ENCODE results near the gene PAAF1. TPM values are rescaled to one million over a fixed set of nuclear protein-coding genes. Genes with fewer than 3 reads are reported as not detected.

The PAAF1 gene
- total and polyA plus RNA-seq, 10 of the 15 experiments (the other 5 are each of a cell fraction or from before 2014, with no cell fraction given), result 13.7 to 70.6 (median 29.1) TPM

GRCh38 chr11:73950869-73951710 is 74.3 kb downstream of the PAAF1 start, which contains the start of gene DNAJB13 (continued):
- no peak for TF ChIP-seq BCLAF1 (IDR thresholded peaks at IDR 0.05)
- TF ChIP-seq PAX5 (IDR thresholded peaks at IDR 0.05; ENCODE audit: borderline replicate concordance, low read depth, low read length), result no peak
- peak; percentile 73 for TF ChIP-seq MXI1 (IDR thresholded peaks at IDR 0.05; ENCODE audit: low read depth, low read length)
- no peak for TF ChIP-seq NFIC (IDR thresholded peaks at IDR 0.05; ENCODE audit: low read depth, low read length)
- peak; percentile 69; the same call in 1 of the 2 replicates for TF ChIP-seq SPI1 (IDR thresholded peaks at IDR 0.05; ENCODE audit: borderline replicate concordance, insufficient read depth, low read depth, low read length)
- no peak for TF ChIP-seq PBX3 (IDR thresholded peaks at IDR 0.05; ENCODE audit: insufficient replicate concordance, low read depth, low read length)
- TF ChIP-seq NFXL1 (IDR thresholded peaks at IDR 0.05; ENCODE audit: borderline replicate concordance), result no peak
- no peak for TF ChIP-seq GATAD2B (conservative IDR thresholded peaks at IDR 0.05; ENCODE audit: low read depth)
- no peak for TF ChIP-seq ZBED1 (IDR thresholded peaks at IDR 0.05; ENCODE audit: borderline replicate concordance)
- peak; percentile 88 for TF ChIP-seq HCFC1 (IDR thresholded peaks at IDR 0.05; ENCODE audit: low read length)
- TF ChIP-seq CREM (IDR thresholded peaks at IDR 0.05; ENCODE audit: low read depth), result no peak
- no peak for TF ChIP-seq ATF7 (IDR thresholded peaks at IDR 0.05; ENCODE audit: low read depth)
- TF ChIP-seq LARP7 (IDR thresholded peaks at IDR 0.05), result 0 out of 2 replicates have a peak, but pooled peaks have one; percentile 40
- TF ChIP-seq PAX8 (IDR thresholded peaks at IDR 0.05), result no peak
- 0 out of 2 replicates have a peak, but pooled peaks have one; percentile 36 for TF ChIP-seq NKRF (conservative IDR thresholded peaks at IDR 0.05)
- no peak for TF ChIP-seq ZNF384 (IDR thresholded peaks at IDR 0.05; ENCODE audit: borderline replicate concordance, low read depth, low read length)
- TF ChIP-seq EED (IDR thresholded peaks at IDR 0.05; ENCODE audit: low read depth), result no peak
- TF ChIP-seq ZNF217 (IDR thresholded peaks at IDR 0.05), result no peak
- no peak for TF ChIP-seq TCF3 (IDR thresholded peaks at IDR 0.05; ENCODE audit: borderline replicate concordance, insufficient read depth, low read depth, low read length)
- TF ChIP-seq SIN3A (IDR thresholded peaks at IDR 0.05; ENCODE audit: low read depth, low read length), result peak; percentile 59; the same call in 1 of the 2 replicates
- peak; percentile 69 for TF ChIP-seq BMI1 (IDR thresholded peaks at IDR 0.05; ENCODE audit: borderline replicate concordance)
